Measurements from ENCODE around the gene NLK.

DNA sequence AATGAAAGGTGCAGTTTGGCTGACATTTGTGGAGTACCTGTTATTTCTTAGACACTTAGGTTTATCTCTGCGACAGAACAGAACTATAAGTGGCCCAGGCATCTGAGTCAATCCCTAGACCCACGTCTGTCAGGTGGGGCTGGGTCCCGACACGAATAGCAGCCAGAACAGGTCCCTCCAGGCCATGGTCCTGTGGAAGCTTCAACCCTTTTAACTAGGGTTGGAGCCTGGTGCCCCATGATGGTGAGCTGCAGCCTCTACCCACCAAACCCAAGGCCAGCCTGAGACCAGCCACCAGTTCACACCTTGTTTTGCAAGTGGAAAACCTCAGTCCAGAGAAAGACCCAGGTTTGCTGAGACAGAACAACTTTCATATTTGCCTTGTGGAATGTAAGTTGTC, 202.0 kb downstream of the NLK start:
- TF ChIP-seq, protein P1, sequence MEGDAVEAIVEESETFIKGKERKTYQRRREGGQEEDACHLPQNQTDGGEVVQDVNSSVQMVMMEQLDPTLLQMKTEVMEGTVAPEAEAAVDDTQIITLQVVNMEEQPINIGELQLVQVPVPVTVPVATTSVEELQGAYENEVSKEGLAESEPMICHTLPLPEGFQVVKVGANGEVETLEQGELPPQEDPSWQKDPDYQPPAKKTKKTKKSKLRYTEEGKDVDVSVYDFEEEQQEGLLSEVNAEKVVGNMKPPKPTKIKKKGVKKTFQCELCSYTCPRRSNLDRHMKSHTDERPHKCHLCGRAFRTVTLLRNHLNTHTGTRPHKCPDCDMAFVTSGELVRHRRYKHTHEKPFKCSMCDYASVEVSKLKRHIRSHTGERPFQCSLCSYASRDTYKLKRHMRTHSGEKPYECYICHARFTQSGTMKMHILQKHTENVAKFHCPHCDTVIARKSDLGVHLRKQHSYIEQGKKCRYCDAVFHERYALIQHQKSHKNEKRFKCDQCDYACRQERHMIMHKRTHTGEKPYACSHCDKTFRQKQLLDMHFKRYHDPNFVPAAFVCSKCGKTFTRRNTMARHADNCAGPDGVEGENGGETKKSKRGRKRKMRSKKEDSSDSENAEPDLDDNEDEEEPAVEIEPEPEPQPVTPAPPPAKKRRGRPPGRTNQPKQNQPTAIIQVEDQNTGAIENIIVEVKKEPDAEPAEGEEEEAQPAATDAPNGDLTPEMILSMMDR (conservative IDR thresholded peaks at IDR 0.05; ENCODE audit: low read length), result no peak
- TF ChIP-seq EZH2phosphoT487 (IDR thresholded peaks at IDR 0.05; ENCODE audit: borderline replicate concordance, low read depth, low read length), result no peak

All from OCI-LY7 (cell line).